HG03432 (cell line): ENCODE data around the gene ENOPH1.
"Not testable (repeated sequence)": the region's sequence is repeated elsewhere in the genome, so short reads cannot be mapped to it uniquely, and the experiment has no call there.

Source experiments
- ATAC-seq: cut with Tn5 transposase; IDR thresholded peaks from one replicate; pipeline ENCODE4 v1.9.1; 2021; ENCODE audit warnings: mild to moderate bottlenecking, moderate library complexity; ENCODE audit not compliant: unreplicated experiment

The ENOPH1 gene

GRCh38 chr4:82430193-82430963 lies at the start of gene ENOPH1, which contains the start of gene HNRNPDL:
TSS of gene ENOPH1 (plus strand) at chr4:82430590. CDS start at chr4:82430830, 240 bp downstream.
TSS of gene HNRNPDL (minus strand) at chr4:82430462. CDS start at chr4:82429690, 772 bp downstream.
- peak; percentile 76 for ATAC-seq

GRCh38 chr4:82380831-82381230 lies 49.6 kb upstream of the ENOPH1 start:
- ATAC-seq: no peak

- ATAC-seq: no peak
These were observed 49.2 kb upstream of the ENOPH1 start for GRCh38 chr4:82381235-82381634.

GRCh38 chr4:82381661-82382296 lies 48.6 kb upstream of the ENOPH1 start:
- ATAC-seq: no peak

- ATAC-seq: no peak
These were observed 47.6 kb upstream of the ENOPH1 start for GRCh38 chr4:82382751-82383150.

GRCh38 chr4:82386312-82386711 lies 44.1 kb upstream of the ENOPH1 start:
- not testable (repeated sequence) for ATAC-seq

- no peak for ATAC-seq
These were observed 42.0 kb upstream of the ENOPH1 start for GRCh38 chr4:82388405-82388804.

GRCh38 chr4:82390061-82390460 lies 40.3 kb upstream of the ENOPH1 start:
- ATAC-seq: not testable (repeated sequence)

GRCh38 chr4:82394896-82395295 lies 35.5 kb upstream of the ENOPH1 start:
- no peak for ATAC-seq

- ATAC-seq: no peak
These were observed 32.9 kb upstream of the ENOPH1 start for GRCh38 chr4:82397527-82397926.

- ATAC-seq: peak; percentile 45
These were observed 32.1 kb upstream of the ENOPH1 start for GRCh38 chr4:82398263-82398662.

GRCh38 chr4:82401600-82401999 lies 28.8 kb upstream of the ENOPH1 start:
- no peak for ATAC-seq

GRCh38 chr4:82402196-82402775 lies 28.1 kb upstream of the ENOPH1 start:
- ATAC-seq: no peak

- ATAC-seq: no peak
These were observed 26.7 kb upstream of the ENOPH1 start for GRCh38 chr4:82403725-82404124.

- ATAC-seq: not testable (repeated sequence)
These were observed 15.3 kb upstream of the ENOPH1 start for GRCh38 chr4:82415061-82415460.

GRCh38 chr4:82415922-82416365 lies 14.4 kb upstream of the ENOPH1 start:
- ATAC-seq: no peak

- no peak for ATAC-seq
These were observed 10.9 kb upstream of the ENOPH1 start for GRCh38 chr4:82419451-82419850.

- ATAC-seq: no peak
These were observed 8.4 kb upstream of the ENOPH1 start for GRCh38 chr4:82421796-82422560.

GRCh38 chr4:82422616-82423015 lies 7.8 kb upstream of the ENOPH1 start:
- ATAC-seq: no peak

GRCh38 chr4:82423245-82424054 lies 6.9 kb upstream of the ENOPH1 start:
- ATAC-seq: no peak
